LNCAP (cell line): ENCODE measurements around the gene MVB12B.

Source experiments
- CTCF ChIP-seq: fragments of 450-650 bp; IDR thresholded peaks from 2 replicates; pipeline ENCODE4 v1.5.1; 2017; ENCODE audit warnings: mild to moderate bottlenecking

The MVB12B gene

GRCh38 chr9:126318858-126319257 is 7.8 kb upstream of the MVB12B start:
- no peak for TF ChIP-seq CTCF

DNA sequence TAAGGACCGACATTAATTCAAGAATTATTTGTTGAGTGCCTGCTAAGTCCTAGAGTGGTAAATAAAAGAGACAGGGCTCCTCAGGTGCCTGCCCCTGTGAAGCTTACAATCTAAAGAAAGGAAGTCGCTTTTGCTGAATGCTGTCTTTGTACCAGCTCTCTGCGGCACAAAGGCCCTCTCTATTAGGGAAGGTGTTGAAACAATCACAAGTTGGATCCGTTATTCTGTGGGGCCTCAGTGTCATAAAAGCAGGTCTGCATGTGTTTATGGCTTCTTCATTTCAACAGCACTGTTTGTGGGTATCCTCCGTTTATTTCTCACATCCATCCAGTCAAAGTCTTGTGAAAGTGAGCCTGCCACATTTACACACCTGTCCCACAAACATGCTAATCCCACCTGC is 7.0 kb upstream of the MVB12B start:
- TF ChIP-seq CTCF, result no peak

GRCh38 chr9:126320158-126320922 is 6.3 kb upstream of the MVB12B start:
- TF ChIP-seq CTCF, result no peak

DNA sequence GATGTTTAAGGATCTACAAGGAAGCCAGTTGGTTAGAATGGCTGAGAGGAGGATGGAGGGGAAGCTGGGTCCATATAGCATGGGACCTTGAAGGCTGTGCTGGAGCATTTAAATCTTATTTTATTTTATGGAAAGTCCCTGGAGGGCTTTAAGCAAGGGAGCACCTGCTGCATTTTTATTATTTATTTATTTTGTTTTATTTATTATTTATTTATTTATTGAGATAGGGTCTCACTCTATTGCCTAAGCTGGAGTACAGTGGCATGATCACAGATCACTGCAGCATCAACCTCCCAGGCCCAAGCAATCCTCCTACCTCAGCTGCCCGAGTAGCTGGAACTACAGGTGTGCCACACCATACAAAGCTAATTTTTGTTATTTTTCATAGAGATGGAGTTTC is 4.9 kb upstream of the MVB12B start:
- TF ChIP-seq CTCF, result no peak

GRCh38 chr9:126325821-126326220 is 808 bp upstream of the MVB12B start:
- no peak for TF ChIP-seq CTCF

DNA sequence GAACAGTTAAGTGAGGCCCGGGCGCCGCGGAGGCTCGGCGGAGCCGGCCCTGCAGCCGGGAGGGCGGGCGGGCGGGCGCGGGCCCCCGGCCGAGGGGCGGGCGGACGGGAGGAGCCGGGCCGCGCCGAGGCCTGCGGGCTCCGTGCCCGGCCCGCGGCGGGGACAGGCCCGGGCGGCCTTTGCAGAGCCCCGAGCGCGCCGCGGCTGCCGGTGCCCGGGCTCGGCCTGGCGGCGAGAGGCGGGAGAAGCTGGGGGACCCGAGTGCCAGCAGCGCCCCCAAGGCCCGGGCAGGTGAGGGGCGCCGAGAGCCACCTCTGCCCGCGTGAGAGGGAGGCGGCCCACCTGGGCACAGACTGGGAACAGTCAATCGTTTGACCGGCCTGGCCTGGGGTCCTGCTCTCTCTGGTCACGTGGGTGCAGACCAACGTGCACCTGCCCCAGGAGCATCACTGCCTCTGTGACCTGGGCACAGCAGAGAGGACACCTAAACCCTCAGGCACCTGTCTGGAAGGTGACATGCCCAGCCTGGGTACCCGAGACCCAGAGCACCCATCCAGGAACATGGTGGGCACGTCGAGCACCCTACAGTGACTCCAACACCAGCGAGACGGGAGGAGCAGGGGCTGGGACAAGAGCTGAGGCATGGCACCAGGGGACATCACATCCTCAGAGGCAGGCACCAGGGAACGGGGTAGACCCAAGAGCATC is 531 bp downstream of the MVB12B start:
- no peak for TF ChIP-seq CTCF

- TF ChIP-seq CTCF, result no peak
These were observed 1.1 kb downstream of the MVB12B start for GRCh38 chr9:126327714-126328185.
